Right lobe of liver (tissue), 4 donors: ENCODE measurements around the gene SERINC5.

Experiments
- CTCF ChIP-seq, 4 donors: fragments of 200-600 bp in 3 of 4; fragments of 450-650 bp in 1 of 4; IDR thresholded peaks; one replicate each; pipeline versions ENCODE4 v1.5.1 to v1.8.0; 2016 to 2022; ENCODE audit warnings: antibody characterized with exemption in 4 of 4, mild to moderate bottlenecking in 2 of 4
- POLR2A ChIP-seq: fragments of 450-650 bp; IDR thresholded peaks from one replicate; pipeline ENCODE4 v1.6.1; 2017; ENCODE audit warnings: antibody characterized with exemption, mild to moderate bottlenecking
- donor health status: DM: no; HTN: no; CAD: no.
- donor health status: DM: no; HTN: no; CAD: no.
- donor health status: DM: no; HTN: yes; CAD: no.

DNA sequence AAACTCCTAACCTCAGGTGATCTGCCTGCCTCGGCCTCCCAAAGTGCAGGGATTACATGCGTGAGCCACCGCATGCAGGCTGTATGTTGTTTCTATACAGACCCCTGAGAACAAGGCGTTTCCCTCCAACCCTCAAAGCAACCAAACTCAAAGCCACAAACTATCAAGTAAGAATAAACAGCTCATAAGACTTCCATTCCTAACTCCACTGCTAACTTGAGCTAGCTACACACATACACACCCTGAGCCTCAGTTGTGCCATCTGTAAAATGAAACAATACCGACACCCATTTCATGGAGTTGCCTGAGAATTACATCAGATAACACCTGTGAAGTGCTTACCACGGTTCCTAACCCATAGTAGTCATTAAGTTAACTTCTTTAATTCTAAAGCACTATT is 70.8 kb downstream of the SERINC5 start:
- TF ChIP-seq CTCF (IDR thresholded peaks at IDR 0.05) (no peak), POLR2A (no peak)
